Measurements from ENCODE around the gene TMCO4.

Gene TMCO4

GRCh38 chr1:19750882-19751276 lies 48.8 kb downstream of the TMCO4 start:
- Histone ChIP-seq H3K4me3 (ENCODE audit: low read depth, low read length) (no peak overlapping the region), H3K9me3 (ENCODE audit: control insufficient read depth, insufficient read depth, low read depth, low read length) (no peaks in the 10 kb centered on the region), H3K27ac (ENCODE audit: extremely low read depth, low read depth, low read length) (no peak overlapping the region), H3K4me1 (ENCODE audit: control insufficient read depth, insufficient read depth, low read length) (no peaks in the 10 kb centered on the region), H3K36me3 (ENCODE audit: control insufficient read depth in 2 of 2, insufficient read depth in 1 of 2, low read length in 2 of 2) (no peaks in the 10 kb centered on the region)
- POLR2A ChIA-PET, result no interaction called here
- no peak for TF ChIP-seq MYNN (tag by site-specific recombination; IDR thresholded peaks at IDR 0.05; ENCODE audit: borderline replicate concordance)
- TF ChIP-seq ZNF660 (tag by site-specific recombination; IDR thresholded peaks at IDR 0.05), result no peak
- no peak for TF ChIP-seq ZNF16 (tag by site-specific recombination; IDR thresholded peaks at IDR 0.05; ENCODE audit: low read depth)
- CTCF ChIA-PET, result interaction anchor here (1.2 kb wide), 1 partner anchor 10 kb away, joined by 5 read pairs; no protein-coding TSS in a partner anchor

GRCh38 chr1:19750101-19750881 lies 49.4 kb downstream of the TMCO4 start:
- TF ChIP-seq INSM2 (tag by site-specific recombination; IDR thresholded peaks at IDR 0.05) (no peak), ZSCAN16 (tag by site-specific recombination; IDR thresholded peaks at IDR 0.05) (no peak), PRDM10 (tag by site-specific recombination; IDR thresholded peaks at IDR 0.05) (no peak), ZNF24 (tag by site-specific recombination; IDR thresholded peaks at IDR 0.05) (no peak), ZNF311 (tag by site-specific recombination; IDR thresholded peaks at IDR 0.05; ENCODE audit: borderline replicate concordance) (no peak), BCL11B (tag by site-specific recombination; IDR thresholded peaks at IDR 0.05; ENCODE audit: low read depth) (no peak), ZNF626 (tag by site-specific recombination; IDR thresholded peaks at IDR 0.05) (no peak), ZNF169 (tag by site-specific recombination; IDR thresholded peaks at IDR 0.05) (no peak), ZNF571 (tag by site-specific recombination; IDR thresholded peaks at IDR 0.05) (no peak), ZBTB17 (tag by site-specific recombination; IDR thresholded peaks at IDR 0.05) (no peak), BCL6B (tag by site-specific recombination; IDR thresholded peaks at IDR 0.05) (no peak), ZNF558 (tag by site-specific recombination; IDR thresholded peaks at IDR 0.05) (no peak), ZNF549 (tag by site-specific recombination; IDR thresholded peaks at IDR 0.05) (no peak), ZNF747 (tag by site-specific recombination; IDR thresholded peaks at IDR 0.05) (no peak), ZNF704 (tag by site-specific recombination; IDR thresholded peaks at IDR 0.05) (no peak), ZBTB49 (tag by site-specific recombination; IDR thresholded peaks at IDR 0.05; ENCODE audit: low read depth) (no peak)
- ChIA-PET CTCF (interaction anchor here (1.2 kb wide), 1 partner anchor 11 kb away, joined by 5 read pairs; no protein-coding TSS in a partner anchor), POLR2A (no interaction called here)
- Histone ChIP-seq H3K4me3 (ENCODE audit: low read depth, low read length) (no peak overlapping the region), H3K9me3 (ENCODE audit: control insufficient read depth, insufficient read depth, low read depth, low read length) (no peaks in the 10 kb centered on the region), H3K36me3 (ENCODE audit: control insufficient read depth in 2 of 2, insufficient read depth in 1 of 2, low read length in 2 of 2) (no peaks in the 10 kb centered on the region), H3K4me1 (ENCODE audit: control insufficient read depth, insufficient read depth, low read length) (no peaks in the 10 kb centered on the region), H3K27ac (ENCODE audit: extremely low read depth, low read depth, low read length) (no peak overlapping the region)
